GM19351 (cell line): ENCODE data around the gene LAMTOR4.

ENCODE experiments used
- ATAC-seq: cut with Tn5 transposase; IDR thresholded peaks from one replicate; pipeline ENCODE4 v1.9.1; 2021; ENCODE audit warnings: mild to moderate bottlenecking, moderate library complexity; ENCODE audit not compliant: unreplicated experiment

Gene LAMTOR4

DNA sequence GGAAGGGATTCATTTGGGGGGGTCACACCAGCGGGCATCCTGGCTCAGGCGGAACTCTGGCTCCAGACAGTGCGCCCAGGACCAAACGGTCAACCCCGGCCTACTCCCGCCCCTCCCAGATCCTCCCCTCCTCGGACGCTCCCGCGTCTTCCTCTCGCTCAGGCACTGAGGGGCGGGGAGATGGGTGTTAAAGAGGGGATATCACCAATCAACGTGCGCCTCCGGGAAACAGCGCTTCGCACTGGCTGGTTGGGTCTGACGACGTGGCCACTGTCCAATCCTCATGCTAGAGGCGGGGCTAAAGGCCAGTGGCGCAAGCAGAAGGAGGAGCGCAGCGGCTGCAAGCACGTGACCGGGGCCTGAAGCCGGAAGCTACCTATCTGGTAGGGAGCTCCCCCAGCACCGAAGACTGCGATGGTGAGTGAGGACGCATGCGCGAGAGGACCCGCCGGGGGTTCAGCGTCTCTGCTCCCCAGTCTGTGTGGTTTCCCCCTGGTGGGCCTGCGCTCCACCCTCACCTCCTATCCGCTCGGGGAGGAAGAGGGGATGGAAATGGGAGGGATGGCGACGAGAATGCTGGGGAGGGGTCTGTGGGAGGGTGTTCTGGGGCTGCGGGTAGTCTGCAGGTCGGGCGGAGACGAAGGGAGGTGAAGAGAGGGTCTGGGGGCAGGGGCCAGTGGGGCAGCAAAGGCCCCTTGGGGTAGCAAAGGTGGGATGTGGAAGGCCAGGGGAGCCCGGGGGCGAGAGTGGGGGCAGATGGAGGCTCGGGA lies at the start of gene LAMTOR4:
LAMTOR4 (plus strand) TSS at position 360 of the 770 bp plus-strand sequence; CDS start at position 415, 55 bp downstream.
- ATAC-seq: peak; percentile 93

DNA sequence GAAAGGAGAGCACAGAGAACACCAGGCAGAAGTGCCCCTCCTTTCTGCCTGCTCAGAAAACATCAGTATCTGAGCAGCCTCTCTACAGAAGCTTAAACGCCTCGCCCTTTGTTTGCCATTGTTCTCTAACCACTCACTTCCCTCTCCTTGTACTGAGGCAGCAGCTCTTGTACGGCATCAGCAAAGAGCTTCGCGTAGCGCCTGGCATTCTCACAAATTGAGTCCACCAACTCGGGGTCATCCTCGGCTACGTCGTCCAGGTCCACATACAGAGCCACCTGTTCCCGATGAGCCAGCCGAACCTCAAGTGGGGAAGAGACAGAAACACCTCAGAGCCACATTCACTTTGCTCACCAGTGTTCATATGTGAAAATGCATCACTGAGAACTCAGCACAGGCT lies 49.3 kb upstream of the LAMTOR4 start:
- ATAC-seq: no peak

- peak; percentile 65 for ATAC-seq
These were observed 48.2 kb upstream of the LAMTOR4 start for GRCh38 chr7:100100420-100101015.

- peak; percentile 83 for ATAC-seq
These were observed 47.5 kb upstream of the LAMTOR4 start, which contains the start of the genes AP4M1 and MCM7 for GRCh38 chr7:100101016-100101862. Gene AP4M1 (plus strand): TSS chr7:100101643. CDS start chr7:100101715, 72 bp downstream. Gene MCM7 (minus strand): TSS chr7:100101397. CDS start chr7:100101294, 103 bp downstream.

DNA sequence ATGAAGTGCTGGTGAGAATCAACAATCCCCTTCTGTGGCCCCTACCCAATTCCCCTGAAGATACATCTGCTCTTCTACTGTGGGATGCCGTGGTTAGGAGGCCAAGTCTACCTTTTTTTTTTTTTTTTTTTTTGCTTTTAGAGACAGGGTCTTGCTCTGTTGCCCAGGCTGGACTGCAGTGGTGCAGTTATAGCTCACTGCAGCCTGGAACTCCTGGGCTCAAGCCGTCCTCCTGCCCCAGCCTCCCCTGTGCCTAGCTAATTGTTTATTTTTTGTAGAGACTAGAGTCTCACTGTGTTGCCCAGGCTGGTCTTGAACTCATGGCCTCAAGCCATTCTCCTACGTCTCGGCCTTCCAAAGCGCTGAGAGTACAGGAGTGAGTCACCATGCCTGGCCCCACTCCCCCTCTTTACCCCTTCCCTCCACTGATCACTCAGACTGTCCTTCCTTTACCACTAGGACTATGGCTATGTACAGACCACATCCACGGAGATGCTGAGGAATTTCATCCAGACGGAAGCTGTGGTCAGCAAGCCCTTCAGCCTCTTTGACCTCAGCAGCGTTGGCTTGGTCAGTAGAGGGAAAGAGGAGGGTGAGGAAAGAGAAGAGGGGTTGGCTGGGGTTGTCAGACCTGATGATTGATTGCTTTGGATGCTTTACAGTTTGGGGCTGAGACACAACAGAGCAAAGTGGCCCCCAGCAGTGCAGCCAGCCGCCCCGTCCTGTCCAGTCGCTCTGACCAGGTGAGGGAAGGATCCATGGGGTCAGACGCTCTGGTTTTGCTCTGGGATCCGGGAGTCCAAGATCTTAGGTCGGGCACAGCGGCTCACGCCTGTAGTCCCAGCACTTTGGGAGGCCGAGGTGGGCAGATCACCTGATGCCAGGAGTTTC lies 45.5 kb upstream of the LAMTOR4 start:
- ATAC-seq: no peak

GRCh38 chr7:100105534-100105933 lies 43.2 kb upstream of the LAMTOR4 start:
- no peak for ATAC-seq

GRCh38 chr7:100106633-100107032 lies 42.1 kb upstream of the LAMTOR4 start:
- no peak for ATAC-seq

- ATAC-seq: no peak
These were observed 41.5 kb upstream of the LAMTOR4 start for GRCh38 chr7:100107125-100107737.

GRCh38 chr7:100107890-100108289 lies 40.8 kb upstream of the LAMTOR4 start:
- ATAC-seq: no peak

DNA sequence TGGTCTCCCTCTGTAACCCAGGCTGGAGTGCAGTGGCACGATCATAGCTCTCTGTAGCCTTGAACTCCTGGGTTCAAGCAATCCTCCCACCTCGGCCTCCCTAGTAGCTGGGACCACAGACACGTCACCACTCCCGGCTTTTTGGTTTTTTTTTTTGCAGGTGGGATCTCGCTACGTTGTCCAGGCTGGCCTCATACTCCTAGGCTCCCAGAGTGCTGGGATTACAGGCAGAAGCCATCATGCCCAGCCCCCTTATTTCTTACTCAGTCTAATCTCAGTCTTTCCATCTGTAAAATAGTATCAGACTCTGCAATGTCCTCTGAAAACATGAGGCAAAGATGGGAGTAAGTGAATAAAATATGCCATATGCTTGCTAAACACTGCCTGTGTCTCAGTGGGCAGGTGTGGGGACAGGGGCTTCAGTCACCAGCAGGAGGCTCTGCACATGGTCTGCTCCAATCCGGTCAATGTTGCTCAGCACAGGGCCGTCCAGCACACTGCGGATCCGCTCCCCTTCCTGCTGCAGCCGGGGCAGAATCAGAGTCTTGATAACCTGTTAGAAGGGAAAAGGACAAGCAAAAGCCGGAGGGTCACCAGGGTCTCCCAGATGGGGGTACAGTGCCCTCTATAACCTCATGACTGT lies 39.1 kb upstream of the LAMTOR4 start:
- no peak for ATAC-seq

GRCh38 chr7:100111156-100111555 lies 37.6 kb upstream of the LAMTOR4 start:
- ATAC-seq: no peak

DNA sequence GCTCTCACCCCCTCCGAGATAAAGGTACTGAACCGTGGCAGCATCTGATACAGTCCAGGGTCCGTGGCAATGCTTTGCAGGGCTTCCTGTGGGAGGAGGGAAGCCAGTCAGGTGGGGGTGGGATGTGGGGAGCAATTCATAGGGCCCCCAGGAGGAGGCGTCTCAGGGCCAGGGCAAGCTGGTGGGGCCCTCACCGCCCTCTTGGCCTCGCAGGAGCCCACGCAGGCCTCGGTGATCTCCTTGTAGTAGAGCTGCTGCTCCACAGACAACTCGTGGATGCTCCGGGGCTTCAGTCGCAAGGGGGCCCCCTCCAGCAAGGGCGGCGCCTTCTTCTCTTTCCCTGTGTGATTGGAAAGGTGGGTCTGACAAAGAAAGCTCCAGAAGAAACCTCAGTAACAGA lies 36.8 kb upstream of the LAMTOR4 start:
- no peak for ATAC-seq

DNA sequence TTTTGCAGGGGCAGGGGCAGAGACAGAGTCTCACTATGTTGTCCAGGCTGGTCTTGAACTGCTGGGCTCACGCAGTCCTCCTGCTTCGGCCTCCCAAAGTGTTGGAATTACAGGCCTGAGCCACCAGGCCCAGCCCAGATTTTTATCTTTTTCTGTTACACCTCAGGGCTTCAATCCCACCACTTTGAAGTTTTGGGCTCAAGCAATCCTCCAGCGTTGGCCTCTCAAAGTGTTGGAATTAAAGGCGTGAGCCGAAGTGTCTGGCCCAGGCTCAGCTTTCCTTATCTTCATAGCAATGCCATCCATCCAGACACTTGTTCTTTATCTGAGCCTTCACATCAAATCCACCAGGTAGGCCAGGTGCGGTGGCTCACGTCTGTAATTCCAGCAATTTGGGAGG lies 33.7 kb upstream of the LAMTOR4 start:
- ATAC-seq: no peak

DNA sequence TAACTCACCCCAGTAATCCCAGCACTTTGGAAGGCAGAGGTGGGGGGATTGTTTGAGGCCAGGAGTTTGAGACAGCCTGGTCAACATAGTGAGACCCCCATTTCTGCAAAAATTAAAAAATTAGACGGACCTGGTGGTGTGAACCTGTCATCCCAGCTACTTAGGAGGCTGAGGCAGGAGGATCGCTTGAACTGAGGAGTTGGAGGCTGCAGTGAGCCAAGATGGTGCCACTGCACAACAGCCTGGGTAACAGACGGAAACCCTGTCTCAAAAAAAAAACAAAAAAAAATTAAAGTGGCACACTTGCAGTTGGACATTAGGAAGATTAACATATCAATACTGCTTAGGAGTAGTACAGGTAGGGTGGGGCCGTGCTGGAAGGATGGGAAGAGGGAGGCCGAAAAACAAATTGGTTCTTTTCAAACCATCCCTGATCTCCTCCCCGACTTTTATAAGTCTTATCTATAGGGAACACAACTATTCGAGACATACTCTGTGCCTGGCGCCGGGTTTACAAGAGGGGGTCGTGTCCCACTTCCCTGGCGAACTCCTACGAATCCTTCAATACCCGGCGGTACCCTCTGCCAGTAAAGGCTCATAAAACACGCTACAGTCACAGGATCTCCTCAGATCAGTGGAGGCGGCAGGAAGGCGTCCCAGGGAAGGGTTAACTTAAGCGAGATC lies 30.2 kb upstream of the LAMTOR4 start:
- ATAC-seq: no peak

GRCh38 chr7:100119072-100119969 lies 29.4 kb upstream of the LAMTOR4 start, which contains the start of the genes CNPY4 and TAF6:
Gene CNPY4 (plus strand): TSS chr7:100119634. CDS start chr7:100119745, 111 bp downstream.
Gene TAF6 (minus strand): TSS chr7:100119358. CDS start chr7:100114209, 5,149 bp downstream.
- ATAC-seq: peak; percentile 78

- ATAC-seq: peak; percentile 34
These were observed 28.6 kb upstream of the LAMTOR4 start for GRCh38 chr7:100119970-100120732.

DNA sequence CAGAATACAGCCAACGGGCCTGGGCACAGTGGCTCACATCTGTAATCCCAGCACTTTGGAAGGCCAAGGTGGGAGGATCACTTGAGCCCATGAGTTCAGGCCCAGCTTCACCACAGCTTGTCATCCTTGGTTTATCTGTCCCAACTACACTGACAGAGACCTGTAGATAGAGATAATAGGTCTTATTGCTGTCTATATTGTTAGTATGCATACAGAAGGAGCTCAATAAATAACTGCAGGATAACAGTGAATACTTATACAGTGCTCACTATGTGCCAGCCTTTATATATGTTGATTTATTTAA lies 28.0 kb upstream of the LAMTOR4 start:
- no peak for ATAC-seq
